Activated CD4-positive, alpha-beta T cell treated with anti-CD3 and anti-CD28 coated beads for 36 hours (primary cell): ENCODE results near the gene NR2F6. TPM values are rescaled to one million over a fixed set of nuclear protein-coding genes. Genes with fewer than 3 reads are reported as not detected.

Experiments
- ATAC-seq: fragments of 200-7000 bp; cut with Tn5 transposase; one replicate; pipeline ENCODE4 v1.10.0; 2021; ENCODE audit warnings: mild to moderate bottlenecking, moderate library complexity
- CTCF ChIA-PET: fragments of 350-600 bp; sonication (Branson Sonifier 250); formaldehyde crosslinking; loops from one replicate; lab custom pipeline; 2021; ENCODE audit warnings: antibody characterized with exemption; lab: Charles Lee
- POLR2A ChIA-PET: fragments of 350-600 bp; sonication (Branson Sonifier 250); formaldehyde crosslinking; loops from one replicate; lab custom pipeline; 2021; ENCODE audit warnings: antibody characterized with exemption, inconsistent platforms; lab: Charles Lee
- DNase-seq: peaks from one replicate; pipeline ENCODE4 v3.0.0-alpha.2; 2020
- H3K27ac Mint-ChIP-seq: one replicate; pipeline ENCODE4 v1.8.0; 2021; ENCODE audit warnings: mixed read lengths
- H3K27me3 Mint-ChIP-seq: one replicate; pipeline ENCODE4 v1.8.0; 2021; ENCODE audit warnings: mixed read lengths
- H3K36me3 Mint-ChIP-seq: one replicate; pipeline ENCODE4 v1.8.0; 2021; ENCODE audit warnings: low read depth, mixed read lengths
- H3K4me1 Mint-ChIP-seq: one replicate; pipeline ENCODE4 v1.8.0; 2021; ENCODE audit warnings: mixed read lengths
- H3K4me3 Mint-ChIP-seq: one replicate; pipeline ENCODE4 v1.8.0; 2021; ENCODE audit warnings: mild to moderate bottlenecking, moderate library complexity, mixed read lengths
- H3K9me3 Mint-ChIP-seq: one replicate; pipeline ENCODE4 v1.8.0; 2021; ENCODE audit warnings: low read depth, mixed read lengths
- intact Hi-C, 2 experiments: fragments of 100-400 bp; cut with DNase I in 1 of 2; cut with micrococcal nuclease in 1 of 2; formaldehyde crosslinking; loops; one replicate each; pipeline versions ENCODE4 v1.14.2 to v1.15.1; 2022 to 2024; cut with DNase I, micrococcal nuclease
- total RNA-seq, 2 experiments: library from RNA; stranded (reverse); gene quantifications; one replicate each; pipeline ENCODE4 v1.2.3, GENCODE V29; 2021

The NR2F6 gene
- total RNA-seq, 2 experiments from 2014 or later, result 7.4 to 7.9 TPM

- H3K4me3 Mint-ChIP-seq, result no peak within 1 kb of the TSS
- ATAC-seq, result no peak
- POLR2A ChIA-PET, result no interaction called here
- CTCF ChIA-PET, result interaction anchor here (0.6 to 2.3 kb wide), 2 partner anchors 9 to 29 kb away, joined by 3 to 10 read pairs; no protein-coding TSS in a partner anchor
- H3K36me3 Mint-ChIP-seq, result no peaks in the 10 kb centered on the region
- intact Hi-C loops, result loop anchor here in 1 of 2 experiments (10.0 kb wide), 2 partner anchors 370 to 790 kb away; partner anchors contain the start of gene EPS15L1
- no peaks in the 10 kb centered on the region for H3K27me3 Mint-ChIP-seq
- no peak within 1 kb of the TSS for H3K27ac Mint-ChIP-seq
- H3K4me1 Mint-ChIP-seq, result peaks cover 17% of the 10 kb centered on the region
- no peaks in the 10 kb centered on the region for H3K9me3 Mint-ChIP-seq
- DNase-seq, result no peak
Observed at GRCh38 chr19:17264641-17264979, 18.9 kb upstream of the NR2F6 start, which contains the start of gene USHBP1. USHBP1 (minus strand) TSS chr19:17264745; CDS start chr19:17264299, 446 bp downstream.

- H3K27ac Mint-ChIP-seq, result no peak overlapping the region
- intact Hi-C loops, result loop anchor here in 1 of 2 experiments (10.0 kb wide), 2 partner anchors 369 to 789 kb away; partner anchors contain the start of gene EPS15L1
Observed at GRCh38 chr19:17263712-17264640, 18.3 kb upstream of the NR2F6 start.

GRCh38 chr19:17262557-17262956, 16.8 kb upstream of the NR2F6 start:
- H3K4me3 Mint-ChIP-seq, result no peak overlapping the region
- no peak for ATAC-seq
- H3K4me1 Mint-ChIP-seq, result peaks cover 13% of the 10 kb centered on the region
- POLR2A ChIA-PET, result no interaction called here
- H3K27ac Mint-ChIP-seq, result no peak overlapping the region
- H3K36me3 Mint-ChIP-seq, result no peaks in the 10 kb centered on the region
- intact Hi-C loops, result loop anchor here in 1 of 2 experiments (10.0 kb wide), 2 partner anchors 368 to 788 kb away; partner anchors contain the start of gene EPS15L1
- no peaks in the 10 kb centered on the region for H3K9me3 Mint-ChIP-seq
- no peaks in the 10 kb centered on the region for H3K27me3 Mint-ChIP-seq
- CTCF ChIA-PET, result interaction anchor here (0.6 to 5.5 kb wide), 2 partner anchors 14 to 19 kb away, joined by 3 to 45 read pairs; partner anchors contain the start of gene ANKLE1
- no peak for DNase-seq

More at GRCh38 chr19:17263712-17264640, 18.3 kb upstream of the NR2F6 start:
- ChIA-PET POLR2A (no interaction called here), CTCF (interaction anchor here (0.6 to 2.3 kb wide), 3 partner anchors 9 to 28 kb away, joined by 3 to 10 read pairs (median 3); no protein-coding TSS in a partner anchor)
- Mint-ChIP-seq H3K9me3 (no peaks in the 10 kb centered on the region), H3K36me3 (no peaks in the 10 kb centered on the region), H3K27me3 (no peaks in the 10 kb centered on the region), H3K4me3 (no peak overlapping the region), H3K4me1 (peaks cover 16% of the 10 kb centered on the region)
- DNase-seq (no peak), ATAC-seq (no peak)

- H3K36me3 Mint-ChIP-seq, result no peaks in the 10 kb centered on the region
- no peaks in the 10 kb centered on the region for H3K9me3 Mint-ChIP-seq
- ChIA-PET CTCF (interaction anchor here (0.6 to 5.5 kb wide), 17 partner anchors 9 to 548 kb away, joined by 3 to 45 read pairs (median 4); partner anchors contain the start of gene ANKLE1), POLR2A (no interaction called here)
- H3K27me3 Mint-ChIP-seq, result no peaks in the 10 kb centered on the region
- peak overlapping the region; percentile 56 for H3K27ac Mint-ChIP-seq
- intact Hi-C loops, result loop anchor here (1.0 to 10.0 kb wide), 5 partner anchors 21 to 786 kb away; partner anchors contain the start of gene EPS15L1 (in 1 of the 2)
- peaks cover 6% of the 10 kb centered on the region for H3K4me1 Mint-ChIP-seq
- ATAC-seq, result peak; percentile 100
- DNase-seq, result peak; percentile 96
- no peak overlapping the region for H3K4me3 Mint-ChIP-seq
Observed at GRCh38 chr19:17260842-17261325, 15.2 kb upstream of the NR2F6 start.

GRCh38 chr19:17259934-17260333, 14.2 kb upstream of the NR2F6 start:
- peaks cover 6% of the 10 kb centered on the region for H3K4me1 Mint-ChIP-seq

GRCh38 chr19:17259118-17259780, 13.5 kb upstream of the NR2F6 start:
- Mint-ChIP-seq H3K27me3 (no peaks in the 10 kb centered on the region), H3K27ac (no peak overlapping the region), H3K4me1 (peaks cover 6% of the 10 kb centered on the region), H3K9me3 (no peaks in the 10 kb centered on the region), H3K4me3 (no peak overlapping the region), H3K36me3 (no peaks in the 10 kb centered on the region)
- no peak for DNase-seq
- ChIA-PET CTCF (interaction anchor here (0.7 to 5.5 kb wide), 7 partner anchors 10 to 480 kb away, joined by 3 to 45 read pairs (median 4); partner anchors contain the start of gene ANKLE1), POLR2A (no interaction called here)
- ATAC-seq, result no peak
- intact Hi-C loops, result no loop called here

More at GRCh38 chr19:17259934-17260333, 14.2 kb upstream of the NR2F6 start:
- POLR2A ChIA-PET, result no interaction called here
- Mint-ChIP-seq H3K4me3 (no peak overlapping the region), H3K9me3 (no peaks in the 10 kb centered on the region), H3K36me3 (no peaks in the 10 kb centered on the region), H3K27ac (no peak overlapping the region), H3K27me3 (no peaks in the 10 kb centered on the region)
- no peak for ATAC-seq
- intact Hi-C loops, result loop anchor here (1.0 to 10.0 kb wide), 3 partner anchors 22 to 785 kb away; partner anchors contain the start of gene EPS15L1 (in 1 of the 2)
- no peak for DNase-seq
- CTCF ChIA-PET, result interaction anchor here (0.7 to 5.5 kb wide), 15 partner anchors 8 to 163 kb away, joined by 3 to 45 read pairs (median 4); partner anchors contain the start of gene ANKLE1

- H3K4me1 Mint-ChIP-seq, result peaks cover 6% of the 10 kb centered on the region
- H3K4me3 Mint-ChIP-seq, result no peak overlapping the region
- no peak overlapping the region for H3K27ac Mint-ChIP-seq
- intact Hi-C loops, result no loop called here
- no peak for ATAC-seq
- no peaks in the 10 kb centered on the region for H3K9me3 Mint-ChIP-seq
- DNase-seq, result no peak
- H3K27me3 Mint-ChIP-seq, result no peaks in the 10 kb centered on the region
- ChIA-PET CTCF (interaction anchor here (1.1 to 2.2 kb wide), 3 partner anchors 8 to 20 kb away, joined by 3 to 10 read pairs (median 4); partner anchors contain the start of genes BABAM1 and USHBP1), POLR2A (no interaction called here)
- H3K36me3 Mint-ChIP-seq, result no peaks in the 10 kb centered on the region
Observed at GRCh38 chr19:17256130-17256529, 10.4 kb upstream of the NR2F6 start.

- ChIA-PET POLR2A (interaction anchor here (0.7 kb wide), 1 partner anchor 25 kb away, joined by 3 read pairs; no protein-coding TSS in a partner anchor), CTCF (interaction anchor here (0.6 to 2.2 kb wide), 5 partner anchors 9 to 156 kb away, joined by 3 to 10 read pairs (median 3); partner anchors contain the start of genes BABAM1 and USHBP1)
Observed at GRCh38 chr19:17255150-17255621, 9.5 kb upstream of the NR2F6 start.

GRCh38 chr19:17254636-17255035, 8.9 kb upstream of the NR2F6 start:
- ChIA-PET POLR2A (no interaction called here), CTCF (interaction anchor here (0.6 to 2.2 kb wide), 3 partner anchors 10 to 157 kb away, joined by 3 to 10 read pairs (median 3); partner anchors contain the start of gene USHBP1)
- no peak for ATAC-seq
- Mint-ChIP-seq H3K4me1 (no peaks in the 10 kb centered on the region), H3K4me3 (no peak overlapping the region), H3K9me3 (no peaks in the 10 kb centered on the region), H3K36me3 (no peaks in the 10 kb centered on the region), H3K27me3 (no peaks in the 10 kb centered on the region), H3K27ac (no peak overlapping the region)
- intact Hi-C loops, result no loop called here
- DNase-seq, result no peak

More at GRCh38 chr19:17255150-17255621, 9.5 kb upstream of the NR2F6 start:
- Mint-ChIP-seq H3K4me1 (no peaks in the 10 kb centered on the region), H3K4me3 (no peak overlapping the region), H3K36me3 (no peaks in the 10 kb centered on the region), H3K9me3 (no peaks in the 10 kb centered on the region), H3K27me3 (no peaks in the 10 kb centered on the region), H3K27ac (no peak overlapping the region)
- DNase-seq (no peak), ATAC-seq (no peak)
- intact Hi-C loops, result no loop called here

GRCh38 chr19:17249887-17250548, 4.3 kb upstream of the NR2F6 start:
- Mint-ChIP-seq H3K4me3 (no peak overlapping the region), H3K9me3 (no peaks in the 10 kb centered on the region), H3K27ac (no peak overlapping the region), H3K4me1 (peaks cover 5% of the 10 kb centered on the region), H3K36me3 (no peaks in the 10 kb centered on the region), H3K27me3 (peaks cover 2% of the 10 kb centered on the region)
- DNase-seq (no peak), ATAC-seq (no peak)
- ChIA-PET POLR2A (no interaction called here), CTCF (interaction anchor here (2.2 kb wide), 1 partner anchor 10 kb away, joined by 14 read pairs; no protein-coding TSS in a partner anchor)
- intact Hi-C loops, result no loop called here
